ENCODE data around the gene NKX6-2.
"Not testable (repeated sequence)": the region's sequence is repeated elsewhere in the genome, so short reads cannot be mapped to it uniquely, and the experiment has no call there.

The NKX6-2 gene

DNA sequence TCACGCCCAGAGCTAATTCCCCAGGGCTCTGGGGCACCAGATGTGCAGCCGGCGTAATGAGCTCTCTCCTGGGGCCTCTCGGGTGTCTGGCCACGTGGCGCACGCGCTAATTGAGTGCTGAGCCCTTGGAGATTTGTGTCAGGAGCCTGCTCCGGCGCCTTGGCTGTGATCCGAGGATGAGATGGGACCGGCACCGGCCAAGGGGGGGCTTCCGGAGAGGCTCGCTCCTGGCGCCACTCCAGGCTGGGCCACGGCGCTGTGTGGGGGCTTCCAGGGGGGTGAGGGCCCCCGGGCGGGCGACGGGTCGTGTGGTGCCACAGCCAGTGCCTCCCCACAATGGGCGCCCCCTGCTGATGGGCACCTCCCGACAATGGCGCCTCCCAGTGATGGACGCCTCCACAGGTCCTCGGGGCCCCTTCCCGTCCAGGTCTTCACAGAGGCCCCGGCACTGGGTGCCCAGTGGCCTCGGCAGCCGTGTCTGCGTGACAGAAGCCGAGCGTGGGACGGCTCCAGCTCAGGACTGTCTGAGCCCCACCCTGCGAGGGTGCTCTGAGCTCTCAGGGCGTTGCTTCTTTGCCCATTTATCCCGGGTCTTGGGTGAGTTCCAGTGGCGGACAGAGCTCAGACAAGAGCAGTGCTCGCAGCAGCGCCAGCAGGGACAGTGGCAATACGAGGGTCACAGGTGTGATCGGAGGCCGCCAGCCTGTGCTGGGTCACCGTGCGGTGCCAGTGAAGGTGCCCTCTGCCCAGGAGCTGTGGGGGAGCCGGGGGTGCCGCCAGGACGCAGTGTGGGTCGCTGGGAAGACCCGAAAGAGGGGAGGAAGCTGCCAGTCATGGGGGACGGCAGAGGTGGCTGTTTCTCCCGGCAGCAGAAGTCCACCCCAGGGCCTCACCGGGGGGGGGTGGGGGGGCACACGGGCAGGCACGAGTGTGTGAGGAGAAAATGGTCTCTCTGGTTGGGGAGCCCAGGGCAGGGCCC, 8.2 kb upstream of the NKX6-2 start:
- no peak for DNase-seq

DNA sequence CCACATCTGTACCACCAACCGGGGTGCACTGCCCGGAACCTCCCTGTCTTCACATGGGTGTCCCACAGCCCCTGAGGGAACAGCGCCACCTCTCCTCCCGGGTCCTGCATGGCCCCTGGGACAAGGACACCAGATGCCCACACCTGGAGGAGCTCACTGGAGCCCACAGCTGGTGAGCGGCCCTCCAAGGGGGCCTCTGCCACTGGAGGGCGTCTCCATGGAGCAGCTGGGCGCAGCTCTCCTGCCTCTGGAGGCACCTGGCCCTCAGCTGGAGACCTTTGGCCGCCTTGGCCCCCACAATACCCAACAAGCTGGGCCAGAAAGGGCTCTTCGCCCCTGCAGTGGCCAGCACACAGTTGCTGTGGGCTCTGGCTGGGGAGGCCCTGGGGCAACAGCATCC, 7.3 kb upstream of the NKX6-2 start:
- no peak for DNase-seq

DNA sequence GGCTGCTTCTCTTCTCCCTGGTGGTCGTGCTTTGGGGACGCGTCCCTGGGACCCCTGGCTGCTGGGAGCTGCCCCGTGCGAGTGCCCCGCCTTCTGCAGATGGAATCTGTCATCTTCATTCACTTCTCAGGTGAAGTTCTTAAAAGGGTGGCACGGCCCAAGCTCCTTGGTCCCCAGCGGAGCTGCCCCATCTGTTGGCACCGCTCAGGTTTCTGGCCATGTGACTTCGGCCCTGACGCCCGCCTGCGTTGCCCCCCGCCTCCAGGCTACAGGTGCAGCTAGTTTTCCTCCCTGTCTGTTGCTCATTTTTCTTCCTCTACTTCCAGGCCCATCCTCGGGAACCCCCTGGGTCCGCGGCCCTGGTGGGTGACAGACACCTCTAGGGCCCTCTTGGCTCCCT, 6.8 kb upstream of the NKX6-2 start:
- no peak for DNase-seq

DNA sequence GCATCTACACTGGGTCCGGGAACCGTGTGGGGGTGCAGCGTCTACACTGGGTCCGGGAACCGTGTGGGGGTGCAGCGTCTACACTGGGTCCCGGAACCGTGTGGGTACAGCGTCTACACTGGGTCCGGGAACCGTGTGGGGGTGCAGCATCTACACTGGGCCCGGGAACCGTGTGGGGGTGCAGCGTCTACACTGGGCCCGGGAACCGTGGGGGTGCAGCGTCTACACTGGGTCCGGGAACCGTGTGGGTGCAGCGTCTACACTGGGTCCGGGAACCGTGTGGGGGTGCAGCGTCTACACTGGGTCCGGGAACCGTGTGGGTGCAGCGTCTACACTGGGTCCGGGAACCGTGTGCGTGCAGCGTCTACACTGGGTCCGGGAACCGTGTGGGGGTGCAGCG, 6.2 kb upstream of the NKX6-2 start:
- DNase-seq: not testable (repeated sequence)

DNA sequence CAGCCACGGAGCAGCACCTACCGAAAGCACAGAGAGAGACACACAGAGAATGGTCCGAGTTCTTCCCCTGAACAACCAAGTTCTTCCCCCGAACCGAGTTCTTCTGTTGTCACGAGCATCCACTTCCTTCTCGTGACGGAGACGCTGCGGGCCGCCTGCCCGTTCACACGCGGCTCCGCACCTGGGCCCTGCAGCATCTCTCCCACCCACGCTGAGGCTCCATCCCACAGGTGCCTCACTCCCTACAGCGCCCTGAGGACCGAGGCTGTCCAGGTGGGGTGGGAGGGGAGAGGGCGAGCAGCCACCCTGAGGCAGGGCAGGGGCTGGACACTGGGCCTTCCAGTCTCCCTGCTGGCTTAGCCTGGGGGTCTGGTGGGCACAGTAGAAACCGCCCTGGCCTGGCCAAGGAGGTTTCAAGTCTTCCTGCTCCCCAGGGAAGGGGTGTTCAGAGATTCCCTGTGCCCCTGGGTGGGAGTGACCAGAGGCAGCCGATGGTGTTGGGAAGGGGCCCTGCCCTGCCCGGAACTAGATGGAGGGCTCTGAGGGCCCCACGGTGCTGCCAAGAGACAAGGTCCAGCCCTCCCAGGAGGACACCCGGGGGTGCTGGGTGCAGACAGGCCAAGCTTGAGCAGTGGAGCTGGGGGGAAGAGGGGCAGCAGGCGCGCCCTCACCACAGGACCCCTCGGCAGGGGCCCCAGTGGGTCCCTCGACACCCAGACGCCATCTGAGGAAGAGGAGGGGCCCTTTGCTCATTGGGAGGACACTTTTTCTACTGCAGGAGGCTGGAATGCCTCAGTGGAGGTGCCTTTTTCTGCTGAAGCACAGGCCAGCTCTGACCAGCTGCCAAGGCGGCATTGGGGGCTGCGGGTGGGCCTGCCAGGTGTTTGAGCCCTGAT, 5.2 kb upstream of the NKX6-2 start:
- no peak for DNase-seq

DNA sequence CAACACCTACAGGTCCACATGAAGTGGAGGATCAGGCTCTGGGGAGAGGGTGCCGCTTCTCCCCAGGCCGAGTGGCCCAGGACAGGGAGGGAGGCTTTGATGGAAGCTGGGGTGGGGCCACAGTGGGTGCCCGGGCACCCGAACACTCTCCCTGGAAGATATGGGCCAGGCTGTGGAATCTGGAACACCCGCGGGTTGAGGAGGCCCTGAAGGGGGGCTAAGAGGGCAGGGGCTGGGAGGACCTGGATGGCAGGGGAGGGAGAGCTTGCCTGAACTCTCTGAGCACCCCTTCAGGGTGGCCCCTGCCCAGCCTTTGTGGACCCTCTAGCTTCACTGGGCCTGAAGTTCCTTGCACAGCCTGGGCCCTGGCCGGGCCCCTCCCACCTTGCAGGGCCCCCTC, 4.5 kb upstream of the NKX6-2 start:
- DNase-seq: no peak

DNA sequence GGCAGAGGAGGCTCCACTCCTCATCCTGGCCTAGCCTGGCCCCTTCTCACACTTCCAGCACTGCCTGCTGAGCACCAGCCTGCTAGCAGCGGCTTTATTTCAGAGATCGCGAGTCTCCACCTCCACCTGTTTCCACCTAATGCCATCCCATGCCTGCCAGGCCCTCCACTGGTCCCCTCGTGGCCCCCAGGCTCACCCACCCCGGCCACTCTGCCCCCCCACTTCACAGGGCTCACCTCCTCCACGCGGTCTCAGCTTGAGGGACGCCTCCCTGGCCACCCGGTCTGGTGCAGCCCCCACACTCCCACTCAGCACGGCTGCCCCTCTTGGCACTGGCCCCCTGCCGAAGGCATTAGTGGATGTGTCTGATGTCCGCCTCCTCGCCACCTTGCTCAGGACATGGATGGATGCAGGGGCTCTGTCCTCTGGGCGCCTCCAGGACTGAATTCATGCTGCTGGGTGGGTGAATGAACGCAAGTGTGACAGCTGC, 3.8 kb upstream of the NKX6-2 start:
- DNase-seq: no peak

DNA sequence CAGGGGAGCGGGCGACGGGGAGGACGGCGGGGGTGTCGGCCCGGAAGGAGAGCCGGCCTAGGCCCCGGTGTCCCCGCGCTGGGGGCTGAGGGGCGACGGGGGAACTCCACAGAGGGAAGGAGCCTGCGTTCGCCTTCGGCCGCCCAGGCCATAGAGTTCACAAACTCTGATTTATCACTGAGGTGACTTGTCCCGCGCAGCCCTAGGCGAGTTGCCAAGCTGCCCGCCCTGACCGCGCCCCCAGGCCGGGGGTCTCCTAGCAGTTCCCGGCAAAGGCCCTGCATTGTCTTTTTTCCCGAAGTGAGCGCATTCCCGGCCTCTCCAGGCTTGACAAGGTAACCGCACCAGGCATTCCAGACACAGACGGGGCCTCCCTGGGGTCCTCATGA, 2.9 kb upstream of the NKX6-2 start:
- DNase-seq: no peak

DNA sequence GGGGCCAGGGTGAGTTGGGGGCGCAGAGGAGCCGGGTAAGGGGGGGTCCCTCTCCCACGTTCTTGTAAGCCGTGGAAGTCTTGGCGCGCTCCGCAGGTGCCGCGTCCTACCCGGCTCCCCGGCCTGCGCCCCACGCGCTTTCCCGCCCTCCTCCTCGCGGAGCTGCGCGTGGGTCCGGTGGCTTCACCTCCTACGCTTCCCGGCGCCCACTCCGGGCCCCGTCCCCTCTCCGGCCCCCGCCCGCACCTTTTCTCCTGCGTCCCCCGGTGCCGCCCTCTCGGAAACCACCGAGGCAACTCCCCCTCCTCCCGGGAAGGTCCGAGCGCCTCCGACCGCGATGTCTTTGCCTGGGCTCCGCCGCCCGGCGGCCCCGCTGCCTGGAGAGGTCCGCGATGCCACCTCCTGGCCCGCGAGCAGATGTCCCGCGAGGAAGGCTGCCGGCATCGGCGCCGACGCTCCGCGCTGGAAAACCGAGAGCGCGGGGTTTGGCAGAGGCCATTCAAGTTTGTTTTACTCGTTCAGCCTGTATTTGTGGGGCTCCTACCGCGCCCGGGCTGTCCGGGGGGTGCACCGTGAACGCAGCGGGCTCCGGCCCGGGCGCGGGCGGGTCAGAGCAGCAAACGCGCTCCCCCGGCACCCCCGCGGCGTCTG, 2.4 kb upstream of the NKX6-2 start:
- no peak for DNase-seq

DNA sequence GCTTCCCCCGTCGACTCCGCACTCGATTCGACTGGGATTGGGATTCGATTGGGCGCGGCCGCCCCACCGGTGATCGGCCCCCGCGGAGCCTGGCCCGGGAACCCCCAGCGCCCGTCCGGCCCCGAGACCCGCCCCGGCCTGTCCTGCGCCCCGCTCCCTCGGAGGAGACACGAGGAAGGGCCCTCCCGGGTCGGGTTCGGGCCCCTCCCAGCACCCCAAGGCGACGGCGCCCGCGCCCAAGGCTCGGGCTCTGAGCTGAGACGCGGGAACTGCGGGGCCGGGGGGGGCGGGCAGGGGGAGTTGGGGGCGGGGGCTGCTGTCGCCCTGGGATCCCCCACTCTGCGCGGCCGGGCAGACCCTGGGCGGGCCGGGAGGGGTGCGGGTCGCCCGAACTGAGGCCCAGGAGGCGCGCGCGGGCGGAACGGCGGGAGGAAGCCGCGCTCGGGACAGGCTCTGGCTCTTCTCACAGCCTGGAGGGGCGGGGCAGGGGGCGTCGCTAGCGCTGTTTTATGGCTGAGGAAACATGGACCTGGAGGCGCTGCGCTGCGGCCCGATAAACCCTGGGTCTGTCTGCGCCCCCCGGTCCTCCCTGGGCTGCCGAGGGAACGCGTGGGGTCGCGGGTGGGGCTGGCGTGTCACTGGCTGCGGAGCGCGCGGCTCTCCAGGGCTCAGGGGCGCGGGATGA, 1.7 kb upstream of the NKX6-2 start:
- no peak for DNase-seq

DNA sequence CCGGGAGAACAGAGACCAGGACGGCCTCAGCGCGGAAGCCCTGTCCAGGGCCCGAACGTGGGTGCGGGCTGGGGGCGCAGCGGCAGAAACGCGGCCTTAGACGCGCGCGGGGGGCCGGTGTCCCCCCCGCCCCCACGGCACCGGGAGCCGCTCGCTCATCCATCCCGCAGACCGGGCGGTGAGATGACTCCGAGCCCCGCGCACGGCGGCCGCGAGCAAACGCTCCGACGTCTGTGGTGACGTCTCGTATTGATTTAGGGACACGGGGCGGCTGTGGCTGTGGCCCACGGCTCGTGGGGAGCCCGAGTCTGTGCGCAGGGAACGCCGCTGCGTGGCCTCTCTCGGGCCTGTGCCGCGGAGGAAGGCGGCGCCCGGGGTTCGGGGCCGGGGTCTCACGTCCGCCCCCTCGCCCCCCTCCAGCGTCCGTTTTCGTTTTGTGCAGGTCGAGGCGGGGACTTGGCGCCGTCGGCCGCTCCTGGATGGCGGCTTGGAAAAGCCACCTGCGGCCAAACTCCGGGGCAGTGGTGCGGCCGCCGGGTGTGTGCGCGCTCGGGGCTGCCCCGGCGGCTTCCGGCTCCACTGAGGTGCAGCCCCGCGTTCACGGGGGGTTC, 1.0 kb upstream of the NKX6-2 start:
- DNase-seq: no peak

DNA sequence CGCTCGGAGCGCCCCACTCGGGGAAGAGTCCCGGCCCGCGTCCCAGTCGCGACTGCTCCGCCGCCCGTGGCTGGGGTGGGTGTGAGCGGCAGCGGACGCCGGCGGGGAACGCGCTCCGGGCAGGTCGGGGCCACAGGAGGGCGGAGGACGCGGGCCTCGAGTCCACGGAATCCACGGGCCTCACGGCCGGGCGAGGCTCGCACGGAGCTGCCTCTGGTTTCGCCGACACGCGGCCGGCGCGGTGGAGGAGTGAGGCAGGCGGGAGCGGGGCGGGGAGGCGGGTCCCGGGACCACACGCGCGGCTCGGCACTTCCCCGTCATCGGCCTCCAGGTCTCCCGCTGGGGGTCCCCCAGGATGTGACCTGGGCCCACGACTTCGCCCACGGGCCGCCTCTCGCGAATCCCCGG, 533 bp upstream of the NKX6-2 start:
- DNase-seq: no peak

DNA sequence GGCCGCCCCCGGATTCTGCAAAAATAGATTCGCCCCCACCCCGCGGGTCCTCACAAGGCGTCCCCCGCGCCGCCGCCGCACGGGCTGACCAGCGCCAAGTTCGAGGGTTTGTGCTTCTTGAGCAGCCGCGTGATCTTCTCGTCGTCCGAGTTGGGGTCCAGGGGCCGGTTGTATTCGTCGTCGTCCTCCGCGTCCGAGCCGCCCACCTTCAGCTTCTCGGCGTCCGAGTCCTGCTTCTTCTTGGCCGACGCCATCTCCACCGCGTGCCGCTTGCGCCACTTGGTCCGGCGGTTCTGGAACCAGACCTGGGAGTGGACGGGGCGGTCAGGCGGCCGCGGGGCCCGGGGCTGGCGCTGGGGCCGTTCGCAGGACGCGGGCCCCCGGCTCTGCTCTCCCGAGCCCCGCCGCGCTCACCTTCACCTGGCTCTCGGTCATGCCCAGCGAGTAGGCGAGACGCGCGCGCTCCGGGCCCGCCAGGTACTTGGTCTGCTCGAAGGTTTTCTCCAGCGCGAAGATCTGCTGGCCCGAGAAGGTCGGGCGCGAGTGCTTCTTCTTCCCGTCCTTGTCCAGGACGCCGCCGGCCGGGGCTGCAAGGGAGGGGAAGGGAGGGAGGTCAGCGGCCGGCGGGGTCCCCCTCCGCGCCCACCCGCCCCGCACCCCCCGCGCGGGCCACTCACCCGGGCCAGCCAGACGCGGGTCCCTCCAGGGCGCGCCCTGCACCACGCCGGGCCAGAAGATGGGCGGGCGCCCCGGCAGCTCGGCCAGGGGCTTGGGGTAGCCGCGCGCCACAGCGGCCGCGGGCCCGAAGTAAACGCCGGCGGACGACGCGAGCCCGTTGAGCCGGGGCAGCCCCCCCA, 853 bp downstream of the NKX6-2 start:
- DNase-seq: no peak

DNA sequence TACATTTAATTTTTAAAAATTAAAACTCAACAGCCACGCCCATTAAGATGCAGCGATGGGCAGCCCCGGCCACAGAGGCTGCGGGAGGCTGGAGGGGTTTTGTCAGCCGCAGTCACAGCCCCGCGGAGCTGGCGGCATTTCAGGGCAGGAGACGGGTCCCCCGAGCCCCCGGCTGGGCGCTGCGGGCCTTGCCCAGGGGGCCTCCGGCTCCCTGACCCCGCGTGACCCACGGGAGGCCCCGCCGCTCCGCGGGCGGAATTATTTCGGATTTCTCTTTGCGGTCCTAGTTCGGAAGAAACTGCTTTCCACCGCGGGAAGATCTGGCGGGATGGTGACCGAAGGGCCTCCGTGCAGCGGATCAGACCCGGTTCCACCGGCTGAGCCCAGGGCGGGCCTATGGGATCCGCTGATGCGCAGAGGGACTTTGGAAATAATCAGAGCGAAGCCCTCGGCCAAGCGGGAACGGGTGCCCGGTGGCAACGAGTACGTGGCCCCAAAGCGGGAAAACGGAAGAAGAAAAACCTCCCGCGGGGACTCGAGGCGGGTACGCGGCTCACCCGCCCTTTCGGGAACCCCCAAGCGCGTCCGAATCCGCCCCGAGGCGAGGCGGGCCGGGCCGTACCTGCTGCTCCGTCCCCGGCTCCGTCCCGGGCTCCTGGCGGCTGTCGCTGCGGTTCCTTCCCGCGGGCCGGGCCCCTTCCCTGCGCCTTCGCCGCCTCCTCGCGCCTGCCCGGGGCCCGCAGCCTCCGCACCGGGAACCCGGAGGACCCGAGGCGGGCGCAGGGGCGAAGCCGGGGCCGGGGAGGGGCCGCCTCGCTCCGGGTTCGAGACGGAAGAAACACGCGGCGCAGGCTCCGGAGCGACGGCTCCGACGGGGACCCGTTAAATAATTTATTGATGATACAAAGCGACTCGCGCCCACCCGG, 1.7 kb downstream of the NKX6-2 start:
- DNase-seq: no peak

DNA sequence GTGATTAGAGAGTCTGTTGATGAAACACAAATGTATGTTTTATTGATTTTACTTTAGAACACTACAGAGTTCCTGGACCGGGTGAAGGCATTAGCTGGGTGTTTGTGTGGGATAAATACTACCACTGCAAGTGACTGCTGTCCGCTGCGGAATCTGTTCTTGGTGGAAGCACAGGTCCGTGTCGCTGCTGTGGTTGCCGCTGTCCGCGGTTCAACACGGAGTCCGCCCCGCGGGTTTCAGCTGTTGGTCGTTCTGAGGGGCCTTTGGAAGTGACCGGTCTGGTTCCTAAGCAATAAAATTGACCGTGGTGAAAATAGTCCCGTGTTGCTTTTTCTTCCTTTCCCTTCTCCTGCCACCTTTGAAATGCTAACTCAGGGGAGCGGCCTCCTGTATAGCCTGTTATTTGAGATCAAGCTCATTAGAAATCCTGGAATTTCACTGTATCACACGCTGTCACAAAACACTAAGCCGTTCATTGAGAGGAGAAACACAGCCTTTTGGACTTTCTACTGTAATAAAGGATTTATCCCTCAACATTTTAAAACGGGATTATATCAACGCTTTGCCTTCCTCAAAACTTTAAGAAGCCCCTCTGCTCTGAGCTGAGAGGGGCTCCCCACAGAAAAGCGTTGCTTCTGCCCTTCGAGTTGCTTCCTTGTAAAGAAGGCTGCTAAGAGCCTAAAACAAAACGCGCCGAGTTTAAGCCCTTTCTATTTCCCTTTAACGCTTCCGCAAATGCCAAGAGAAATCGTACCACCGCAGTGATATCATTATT, 2.6 kb downstream of the NKX6-2 start:
- DNase-seq: no peak

DNA sequence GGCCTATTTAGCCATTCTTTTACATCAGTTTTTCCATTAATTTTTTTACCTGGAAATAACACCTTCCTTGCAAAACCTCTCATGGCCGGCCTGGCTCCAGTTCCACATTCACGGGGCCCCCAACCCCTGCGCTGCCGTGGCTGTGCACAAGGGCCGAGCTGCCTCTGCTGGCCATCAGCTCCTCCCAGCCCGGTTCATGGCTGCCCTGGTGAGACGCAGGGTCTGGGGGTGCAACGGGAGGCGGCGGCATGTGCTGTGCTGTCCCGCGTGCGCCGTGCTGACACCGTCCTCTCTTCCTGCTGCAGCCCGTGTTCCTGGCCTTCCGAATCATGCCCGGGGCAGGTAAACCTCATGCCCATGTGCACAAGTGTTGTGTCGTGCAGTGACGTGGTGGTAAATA, 4.4 kb downstream of the NKX6-2 start:
- no peak for DNase-seq

DNA sequence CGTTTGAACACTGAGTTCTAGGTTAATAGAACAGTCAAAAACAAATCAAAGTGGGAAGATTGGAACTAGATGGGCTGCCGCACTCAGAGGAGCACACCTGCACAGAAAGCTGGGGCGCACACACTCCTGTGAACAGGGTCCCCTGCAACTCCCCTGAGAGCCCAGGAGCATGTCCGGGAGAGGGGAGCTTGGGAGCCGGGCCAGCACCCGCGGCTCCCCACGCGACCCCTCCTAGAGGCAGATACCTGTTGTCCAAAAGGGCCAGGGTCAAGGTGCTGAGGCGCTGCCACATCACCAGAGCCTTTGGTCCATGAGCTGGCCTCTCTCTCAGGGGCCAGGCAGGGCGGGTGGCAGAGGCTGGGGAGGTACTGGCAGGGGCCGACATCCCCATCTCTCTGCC, 5.6 kb downstream of the NKX6-2 start:
- DNase-seq: no peak

DNA sequence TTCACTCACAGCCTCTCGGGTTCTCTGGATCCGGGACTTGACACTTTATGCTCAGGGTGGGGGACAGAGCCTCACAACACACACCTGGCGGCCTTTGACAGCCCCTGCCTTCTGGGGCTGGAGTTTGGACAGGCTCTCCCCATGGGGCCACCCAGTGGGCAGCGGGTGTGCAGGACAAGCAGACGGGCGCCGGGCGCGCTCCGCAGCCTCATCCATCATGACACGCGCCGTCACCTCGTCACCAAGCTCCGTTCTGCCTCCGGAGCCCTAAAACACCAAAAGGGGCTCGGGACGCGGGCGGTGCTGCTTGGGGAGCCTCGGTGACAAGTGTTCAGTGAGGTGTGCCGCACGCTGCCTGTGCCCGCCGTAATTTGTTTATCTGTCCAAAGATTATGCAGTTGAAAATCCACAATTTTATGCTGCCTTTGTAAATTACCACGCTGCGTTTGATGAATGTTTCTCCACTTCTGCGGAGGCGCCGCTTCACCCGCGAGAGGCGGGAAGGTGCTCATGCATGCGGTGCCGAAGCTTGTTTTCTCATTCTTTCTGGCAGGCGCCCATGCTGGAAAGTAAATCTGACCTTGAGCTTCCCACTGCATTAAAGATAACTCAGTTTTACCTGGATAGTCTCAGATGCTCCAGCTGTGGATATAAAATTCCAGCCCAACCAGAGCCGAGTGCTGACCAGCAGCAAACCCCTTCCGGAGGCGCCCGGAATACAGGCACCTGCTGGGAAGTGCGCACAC, 6.2 kb downstream of the NKX6-2 start:
- no peak for DNase-seq

Measured in activated CD4-positive, alpha-beta T cell treated with anti-CD3 and anti-CD28 coated beads for 4 hours (primary cell).